KBM-7 (cell line): ENCODE results near the gene TMEM44.
"Not testable (repeated sequence)": the region's sequence is repeated elsewhere in the genome, so short reads cannot be mapped to it uniquely, and the experiment has no call there.

Experiments used
- DNase-seq: peaks from one replicate; pipeline ENCODE4 v3.0.0-alpha.2; 2015
- in situ Hi-C: fragments of 300-500 bp; cut with MboI; formaldehyde crosslinking; loops from 2 replicates; pipeline ENCODE4 v1.14.3; 2020; ENCODE audit warnings: low sequenced_read_pairs, low pct_unique_long_range_greater_than_20kb, mixed read lengths

TMEM44 gene

GRCh38 chr3:194570898-194571297, 62.3 kb downstream of the TMEM44 start:
- in situ Hi-C loops, result no loop called here
- DNase-seq, result no peak

- in situ Hi-C loops, result no loop called here
- DNase-seq, result no peak
Observed at GRCh38 chr3:194570235-194570634, 63.0 kb downstream of the TMEM44 start.

GRCh38 chr3:194569252-194569651, 64.0 kb downstream of the TMEM44 start:
- DNase-seq, result no peak
- in situ Hi-C loops, result no loop called here

GRCh38 chr3:194565597-194566190, 67.5 kb downstream of the TMEM44 start:
- no peak for DNase-seq
- in situ Hi-C loops, result no loop called here

- no peak for DNase-seq
- in situ Hi-C loops, result no loop called here
Observed at GRCh38 chr3:194562986-194563385, 70.2 kb downstream of the TMEM44 start.

GRCh38 chr3:194561306-194561974, 71.8 kb downstream of the TMEM44 start:
- in situ Hi-C loops, result no loop called here
- DNase-seq, result no peak

- in situ Hi-C loops, result no loop called here
- DNase-seq, result no peak
Observed at GRCh38 chr3:194560047-194560446, 73.2 kb downstream of the TMEM44 start.

GRCh38 chr3:194559530-194559929, 73.7 kb downstream of the TMEM44 start:
- DNase-seq, result no peak
- in situ Hi-C loops, result no loop called here

- in situ Hi-C loops, result no loop called here
- DNase-seq, result no peak
Observed at GRCh38 chr3:194556086-194557056, 76.8 kb downstream of the TMEM44 start.

- DNase-seq, result no peak
- in situ Hi-C loops, result no loop called here
Observed at GRCh38 chr3:194555175-194556062, 77.8 kb downstream of the TMEM44 start.

- DNase-seq, result no peak
- in situ Hi-C loops, result no loop called here
Observed at GRCh38 chr3:194554473-194555123, 78.6 kb downstream of the TMEM44 start.

GRCh38 chr3:194552327-194552949, 80.8 kb downstream of the TMEM44 start:
- DNase-seq, result no peak
- in situ Hi-C loops, result no loop called here

- in situ Hi-C loops, result no loop called here
- no peak for DNase-seq
Observed at GRCh38 chr3:194549853-194550252, 83.4 kb downstream of the TMEM44 start.

GRCh38 chr3:194548346-194549321, 84.6 kb downstream of the TMEM44 start:
- no peak for DNase-seq
- in situ Hi-C loops, result no loop called here

- in situ Hi-C loops, result no loop called here
- no peak for DNase-seq
Observed at GRCh38 chr3:194547042-194547441, 86.2 kb downstream of the TMEM44 start.

- DNase-seq, in situ Hi-C loops: not testable (repeated sequence)
Observed at GRCh38 chr3:194545538-194545937, 87.7 kb downstream of the TMEM44 start.

GRCh38 chr3:194543550-194543949, 89.7 kb downstream of the TMEM44 start:
- in situ Hi-C loops, result no loop called here

More at GRCh38 chr3:194543550-194543949, 89.7 kb downstream of the TMEM44 start:
- no peak for DNase-seq
